GM18861 (cell line): ENCODE measurements around the gene SRRM1.
"Not testable (repeated sequence)": the region's sequence is repeated elsewhere in the genome, so short reads cannot be mapped to it uniquely, and the experiment has no call there.

Source experiments
- ATAC-seq: cut with Tn5 transposase; IDR thresholded peaks from one replicate; pipeline ENCODE4 v1.9.1; 2021; ENCODE audit not compliant: unreplicated experiment

SRRM1 gene

DNA sequence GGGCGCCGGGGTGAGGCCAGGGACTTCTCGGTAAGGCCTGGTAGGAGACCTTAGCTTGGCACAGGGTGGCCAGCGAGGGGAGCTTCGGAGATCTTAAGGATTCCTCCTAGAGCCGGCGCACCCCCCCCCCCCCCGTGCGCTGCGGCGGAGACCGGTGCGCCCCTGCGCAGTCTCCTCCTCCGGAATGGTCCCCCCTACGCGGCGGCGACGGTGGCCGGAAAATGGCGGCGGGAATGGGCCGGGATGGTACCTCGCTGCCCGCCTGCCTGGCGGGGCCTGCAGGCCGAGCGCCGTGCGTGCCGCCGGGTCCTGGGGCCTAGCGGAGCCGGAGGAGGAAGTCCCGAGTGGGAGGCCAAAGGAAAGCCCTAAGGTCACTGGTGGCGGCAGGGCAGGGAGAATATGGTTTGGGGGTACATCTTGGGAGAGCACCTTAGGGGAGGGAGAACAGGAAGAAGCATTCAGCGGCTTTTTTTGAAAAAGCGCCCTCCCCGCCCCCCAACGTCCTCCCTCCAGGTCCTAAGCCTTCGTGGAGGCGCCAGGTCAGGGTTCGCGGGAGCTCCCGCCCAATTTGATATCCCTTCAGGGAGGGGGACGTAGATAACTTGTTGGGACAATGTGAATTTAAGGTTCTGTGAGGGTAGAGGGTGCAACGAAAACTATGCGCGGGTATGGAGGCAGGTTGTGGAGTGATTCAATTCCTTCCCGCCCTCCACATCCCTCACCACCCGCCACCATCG lies 429 bp downstream of the SRRM1 start:
- no peak for ATAC-seq

DNA sequence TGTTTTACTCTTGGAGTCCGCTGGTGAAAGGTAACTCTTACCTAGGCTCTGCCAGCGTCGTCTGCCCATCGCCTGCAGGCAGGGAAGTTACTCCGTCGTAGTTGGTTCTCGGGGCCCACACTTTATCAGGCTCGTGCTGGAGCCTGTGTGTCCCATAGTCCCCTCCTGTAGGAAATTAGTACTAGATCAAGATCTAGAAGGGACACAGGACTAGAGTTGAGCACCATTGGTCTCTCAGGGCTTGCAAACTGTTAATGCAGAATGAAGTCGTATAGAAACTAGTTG lies 940 bp downstream of the SRRM1 start:
- no peak for ATAC-seq

DNA sequence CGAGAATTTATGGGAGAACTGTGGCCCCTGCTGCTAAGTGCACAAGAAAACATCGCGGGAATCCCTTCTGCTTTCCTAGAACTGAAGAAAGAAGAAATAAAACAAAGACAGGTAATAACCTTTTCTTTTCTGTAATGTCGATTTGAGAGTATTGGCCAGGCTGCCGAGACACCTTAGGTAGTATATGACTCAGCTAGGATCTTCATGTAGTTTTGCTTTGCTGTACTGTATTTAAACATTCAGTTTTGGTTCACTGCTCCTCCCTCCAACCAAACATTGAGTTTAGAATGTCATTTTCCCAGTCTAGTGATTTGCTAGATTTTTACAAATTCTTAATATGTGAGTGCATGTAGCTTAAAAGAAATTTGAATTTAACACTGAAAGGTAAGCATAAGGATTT lies 5.8 kb downstream of the SRRM1 start:
- ATAC-seq = no peak

DNA sequence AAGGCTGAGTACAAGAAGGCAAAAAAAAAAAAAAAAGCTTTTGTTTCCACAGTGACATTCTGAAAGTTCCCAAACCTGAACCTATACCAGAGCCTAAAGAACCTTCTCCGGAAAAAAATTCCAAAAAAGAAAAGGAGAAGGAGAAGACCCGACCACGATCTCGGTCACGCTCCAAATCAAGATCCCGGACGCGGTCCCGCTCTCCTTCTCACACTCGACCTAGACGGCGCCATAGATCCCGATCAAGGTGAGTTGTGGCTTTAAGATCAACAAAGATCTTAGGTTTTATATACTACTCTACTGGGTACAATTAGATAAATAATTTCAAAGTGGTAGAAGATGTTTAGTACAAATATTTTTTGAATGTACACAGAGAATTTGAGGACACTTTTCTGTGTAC lies 9.3 kb downstream of the SRRM1 start:
- ATAC-seq = no peak

DNA sequence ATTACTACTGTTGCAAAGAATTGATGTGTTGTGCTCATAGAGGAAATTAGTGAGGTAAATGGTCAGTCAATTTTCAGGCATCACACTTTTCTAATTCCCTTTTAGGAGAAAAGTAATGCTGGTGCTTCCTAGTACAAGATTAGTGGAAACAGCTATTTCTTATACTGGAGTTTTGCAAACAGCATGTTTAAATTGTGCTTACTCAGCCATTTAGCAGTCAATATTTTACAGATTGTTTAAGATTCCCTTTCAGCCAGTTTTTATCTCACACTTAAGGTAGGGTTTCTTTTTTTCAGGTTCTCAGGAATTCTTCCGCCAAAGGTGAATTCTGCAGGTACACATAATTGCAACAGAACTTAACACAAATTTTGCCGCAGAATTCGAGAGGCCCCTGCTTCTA lies 10.9 kb downstream of the SRRM1 start:
- no peak for ATAC-seq

DNA sequence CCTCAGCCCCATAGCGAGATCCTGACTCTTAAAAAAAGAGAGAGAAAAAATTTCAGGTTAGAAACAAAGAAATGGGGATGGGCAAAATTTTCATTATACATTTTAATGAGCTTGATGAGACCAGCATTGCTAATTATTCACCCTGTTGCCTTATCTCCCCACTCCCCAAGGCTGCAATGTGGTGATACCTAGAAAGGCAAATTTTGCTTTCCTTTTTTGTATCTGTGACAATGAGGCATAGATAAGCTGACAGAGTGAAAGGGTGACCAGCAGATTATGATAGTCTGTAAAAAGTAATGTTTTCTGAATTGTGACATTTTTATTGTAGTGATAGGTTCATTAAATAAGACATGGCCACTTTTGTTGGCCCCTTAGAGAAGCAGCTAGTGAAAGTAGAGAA lies 12.9 kb downstream of the SRRM1 start:
- no peak for ATAC-seq

DNA sequence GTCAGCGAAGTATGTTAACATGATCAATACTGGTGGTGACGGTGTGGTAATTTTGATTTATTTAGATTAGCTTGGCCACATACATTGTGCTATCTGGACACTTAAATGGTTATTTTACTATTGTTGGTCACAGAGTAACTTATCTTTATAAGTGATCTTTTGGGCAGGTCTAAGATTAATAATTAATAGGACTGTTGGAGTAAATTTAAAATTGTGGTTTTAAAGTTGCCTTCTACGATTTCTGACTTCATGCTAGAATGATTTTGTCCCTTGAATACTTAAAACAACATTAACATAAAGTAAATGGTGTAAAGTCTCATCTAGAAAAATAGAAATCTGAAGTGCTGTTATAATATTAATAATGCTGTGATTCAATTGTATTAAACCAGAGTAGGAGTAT lies 14.7 kb downstream of the SRRM1 start:
- ATAC-seq = no peak

DNA sequence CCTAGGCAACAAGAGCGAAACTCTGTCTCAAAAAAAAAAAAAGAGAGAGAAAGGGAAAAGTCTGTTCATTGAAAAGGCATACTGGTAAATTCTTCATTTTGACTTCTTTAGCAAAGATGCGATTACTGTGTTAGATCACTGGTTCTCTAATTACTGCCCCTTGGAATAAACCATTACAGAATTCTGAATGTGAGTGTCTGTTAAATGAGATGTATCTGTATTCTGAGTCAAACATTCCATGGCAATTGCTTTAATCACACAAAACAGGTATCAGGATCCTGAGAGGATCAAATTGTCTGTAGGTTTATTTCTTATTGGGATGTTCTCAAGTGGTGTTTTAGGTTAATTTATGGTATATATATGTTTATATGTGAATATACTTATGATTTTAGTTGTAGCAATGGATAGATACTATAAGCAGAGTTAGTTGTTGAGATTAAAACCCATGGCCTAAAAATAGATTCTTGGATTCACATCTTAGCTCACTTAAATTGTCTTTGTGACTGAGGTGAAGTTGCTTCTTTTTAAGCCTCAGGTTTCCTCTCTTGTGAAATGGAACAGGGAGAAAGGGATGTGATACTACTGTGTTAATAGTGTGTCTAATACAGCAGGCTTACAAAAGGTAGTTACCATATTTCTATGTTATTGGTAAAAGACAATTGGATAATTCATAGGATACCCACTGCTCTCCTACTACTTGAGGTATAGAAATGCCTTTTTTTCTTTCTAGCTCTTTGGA lies 16.2 kb downstream of the SRRM1 start:
- ATAC-seq = no peak

DNA sequence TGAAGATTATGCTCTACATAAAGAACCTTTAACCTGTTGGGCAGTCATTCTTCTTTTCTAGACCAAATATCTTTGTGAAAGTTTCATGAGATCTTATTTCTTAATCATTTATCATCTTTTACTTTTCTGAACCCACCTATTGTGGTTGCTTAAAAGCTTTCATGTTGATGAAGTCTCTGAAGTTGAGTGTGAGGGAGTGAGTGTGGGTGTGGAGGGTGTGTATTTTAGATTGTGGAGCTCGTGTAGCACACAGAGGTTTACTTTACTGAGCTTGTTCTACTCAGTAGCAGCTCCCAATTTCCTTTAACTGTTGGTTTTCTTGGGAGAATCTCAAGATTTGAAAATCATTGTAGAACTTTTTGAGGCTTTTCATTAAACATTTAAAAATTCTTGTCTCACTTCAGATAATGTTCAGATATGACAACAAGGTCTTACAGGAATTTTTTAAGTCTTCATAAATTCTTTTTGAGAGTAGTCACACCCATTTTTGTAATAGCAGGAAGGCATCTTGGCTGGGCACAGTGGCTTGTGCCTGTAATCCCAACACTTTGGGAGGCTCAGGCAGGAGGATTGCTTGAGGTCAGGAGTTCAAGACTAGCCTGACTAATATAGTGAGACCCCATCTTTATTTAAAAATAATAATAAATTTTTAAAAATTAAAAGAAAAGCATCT lies 17.0 kb downstream of the SRRM1 start:
- no peak for ATAC-seq

DNA sequence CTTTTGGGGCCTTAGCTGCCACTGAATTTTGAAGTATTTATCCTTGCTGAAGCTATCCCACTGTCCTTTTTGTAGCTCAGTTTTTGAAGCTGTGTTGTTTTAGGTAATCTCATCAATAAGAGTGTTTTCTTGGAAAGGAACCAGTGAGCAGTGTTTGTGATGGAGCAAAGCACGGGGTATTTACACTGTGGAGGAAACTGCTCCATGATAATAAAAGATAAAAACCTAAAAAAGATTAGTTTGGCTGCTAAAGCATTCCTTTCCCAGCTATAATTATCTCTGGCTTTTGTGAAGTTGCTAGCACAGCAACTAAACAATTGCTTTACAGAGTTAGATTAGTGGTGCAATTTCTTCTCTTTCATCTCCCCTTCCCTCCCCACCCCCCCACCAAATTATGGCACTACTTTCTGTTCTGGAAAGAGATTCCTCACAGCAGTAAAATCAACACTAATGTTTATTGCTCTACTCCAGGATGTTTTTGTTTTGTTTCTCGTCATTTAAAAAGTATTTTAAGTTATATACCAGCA lies 21.5 kb downstream of the SRRM1 start:
- no peak for ATAC-seq

DNA sequence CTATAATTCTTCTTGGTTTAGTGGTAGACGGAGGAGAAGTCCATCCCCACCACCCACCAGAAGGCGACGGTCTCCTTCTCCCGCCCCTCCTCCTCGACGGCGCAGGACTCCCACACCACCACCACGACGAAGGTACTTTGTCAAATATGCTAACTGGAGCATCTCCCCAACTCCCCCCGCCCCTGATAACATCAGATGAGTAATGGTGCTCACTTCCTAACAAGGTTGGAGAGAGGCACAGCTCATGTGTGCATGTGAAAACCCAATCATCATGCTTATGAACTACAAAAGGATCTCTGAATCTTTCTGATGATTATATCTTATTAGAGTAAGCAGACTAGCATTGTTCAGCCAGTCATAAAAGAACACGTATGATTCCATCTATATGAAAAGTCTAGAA lies 23.7 kb downstream of the SRRM1 start:
- ATAC-seq = no peak

DNA sequence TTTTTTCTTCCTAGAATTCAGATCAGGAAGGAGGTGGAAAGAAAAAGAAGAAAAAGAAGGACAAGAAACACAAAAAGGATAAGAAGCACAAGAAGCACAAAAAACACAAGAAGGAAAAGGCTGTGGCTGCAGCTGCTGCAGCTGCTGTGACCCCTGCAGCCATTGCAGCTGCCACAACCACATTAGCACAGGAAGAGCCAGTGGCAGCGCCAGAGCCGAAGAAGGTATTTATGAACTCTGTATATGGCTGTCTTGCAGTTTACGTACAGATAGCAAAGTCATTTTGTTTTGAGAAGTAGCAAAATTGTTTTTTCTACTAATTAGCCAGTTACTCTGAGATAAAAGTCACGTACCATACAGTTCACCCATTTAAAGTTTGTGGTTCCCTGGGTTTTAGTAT lies 28.3 kb downstream of the SRRM1 start:
- ATAC-seq = not testable (repeated sequence)

DNA sequence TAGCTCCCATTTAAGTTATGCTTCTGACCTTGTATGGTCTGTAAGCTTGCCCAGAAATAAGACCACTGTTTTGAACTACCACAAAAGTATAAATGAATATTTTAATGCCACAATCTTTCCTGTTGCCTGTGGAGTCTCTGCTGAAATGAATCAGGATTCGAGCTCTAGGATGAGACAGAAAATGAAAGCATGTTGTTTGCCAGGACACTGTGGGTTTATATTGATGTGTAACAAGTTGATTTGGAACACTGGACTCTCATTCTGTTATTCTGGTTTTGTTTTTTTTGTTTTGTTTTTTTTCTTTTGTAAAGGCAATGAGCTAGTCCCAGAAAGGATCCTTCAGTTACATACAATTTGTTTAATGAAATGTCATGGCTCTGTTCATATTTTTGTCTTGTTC lies 29.6 kb downstream of the SRRM1 start:
- ATAC-seq = not testable (repeated sequence)

DNA sequence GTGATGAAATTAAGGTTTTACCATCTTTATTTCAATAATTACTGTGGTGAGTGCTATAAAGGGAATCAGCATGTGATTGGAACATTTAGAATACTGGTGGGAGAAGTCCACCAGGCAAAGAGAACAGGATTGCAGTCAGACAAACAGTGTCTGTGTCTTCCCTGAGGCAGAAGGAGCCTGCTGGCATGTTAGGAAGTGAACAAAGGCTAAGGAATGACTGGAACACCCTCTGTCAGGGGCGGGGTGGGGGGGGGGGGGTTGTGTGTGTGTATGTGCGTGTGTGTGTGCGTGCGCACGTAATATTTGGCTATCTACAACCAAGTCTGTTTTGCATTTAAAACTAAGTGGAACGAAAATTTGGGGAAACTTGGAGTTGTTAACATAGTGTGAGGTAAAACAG lies 30.2 kb downstream of the SRRM1 start:
- no peak for ATAC-seq

DNA sequence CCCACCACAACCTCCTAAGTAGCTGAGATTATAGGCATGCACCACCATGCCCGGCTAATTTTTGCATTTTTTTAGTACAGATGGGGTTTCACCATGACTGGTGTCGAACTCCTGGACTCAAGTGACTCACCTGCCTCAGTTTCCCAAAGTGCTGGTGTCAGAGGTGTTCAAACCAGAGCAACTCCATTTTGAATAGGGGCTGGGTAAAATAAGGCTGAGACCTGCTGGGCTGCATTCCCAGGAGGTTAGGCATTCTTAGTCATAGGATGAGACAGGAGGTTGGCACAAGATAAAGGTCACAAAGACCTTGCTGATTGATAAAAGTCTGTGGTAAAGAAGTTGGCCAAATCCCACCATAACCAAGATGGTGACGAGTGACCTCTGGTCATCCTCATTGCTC lies 35.3 kb downstream of the SRRM1 start:
- not testable (repeated sequence) for ATAC-seq

DNA sequence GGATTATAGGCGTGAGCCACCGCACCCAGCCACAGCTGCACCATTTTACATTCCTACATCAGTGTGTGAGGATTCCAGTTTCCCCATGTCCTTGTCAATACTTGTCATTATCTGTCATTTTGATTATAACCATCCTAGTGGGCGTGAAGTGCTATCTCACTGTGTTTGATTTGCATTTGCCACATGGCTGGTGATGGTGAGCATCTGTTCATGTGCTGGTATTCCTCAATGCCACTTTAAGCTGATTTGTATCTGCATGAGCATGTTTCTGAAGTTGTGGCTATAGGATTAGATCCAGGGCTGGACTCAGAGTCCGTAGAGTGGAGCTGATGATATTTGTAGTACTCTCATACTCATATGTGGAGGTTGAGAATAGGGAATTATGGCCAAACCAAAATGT lies 36.6 kb downstream of the SRRM1 start:
- ATAC-seq = no peak

DNA sequence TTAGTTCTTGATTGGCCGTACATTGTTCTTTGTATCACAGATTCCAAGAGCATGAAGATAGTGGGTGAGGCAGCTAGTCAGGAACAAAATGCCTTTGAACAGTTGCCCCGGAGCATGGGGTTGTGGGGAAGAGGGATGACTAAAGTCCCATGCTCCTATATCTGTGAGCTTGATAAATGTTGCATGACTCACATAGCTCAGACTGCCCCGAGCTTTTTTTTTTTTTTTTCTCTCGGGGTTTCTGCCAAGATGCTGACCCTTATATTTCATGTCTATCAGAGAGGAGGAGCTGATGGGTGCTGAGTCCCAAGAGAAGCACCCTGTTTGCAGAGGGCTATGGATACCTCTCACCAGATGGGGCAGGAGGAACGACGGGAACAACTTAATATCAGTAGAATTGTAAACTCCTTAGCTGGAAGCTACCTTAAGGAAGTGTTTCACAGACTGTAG lies 40.6 kb downstream of the SRRM1 start:
- ATAC-seq = no peak

DNA sequence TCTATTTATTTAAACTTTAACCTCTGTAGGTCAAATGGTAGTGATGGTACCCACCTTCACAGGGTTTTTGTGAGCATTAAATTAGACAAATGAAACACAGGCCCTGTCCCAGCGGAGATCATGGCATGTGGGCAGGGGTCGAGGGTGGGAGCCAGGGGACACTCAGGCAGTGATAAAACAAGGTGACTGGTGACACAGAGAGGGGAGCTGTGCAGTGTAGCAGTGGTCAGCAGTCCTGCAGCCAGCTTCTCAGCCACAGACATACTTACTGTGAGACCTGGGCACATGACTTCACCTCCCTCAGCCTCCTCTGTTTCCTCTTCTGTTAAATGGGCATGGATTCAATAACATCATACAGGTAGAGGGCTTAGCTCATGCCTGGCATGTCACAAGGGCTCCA lies 44.9 kb downstream of the SRRM1 start:
- no peak for ATAC-seq

DNA sequence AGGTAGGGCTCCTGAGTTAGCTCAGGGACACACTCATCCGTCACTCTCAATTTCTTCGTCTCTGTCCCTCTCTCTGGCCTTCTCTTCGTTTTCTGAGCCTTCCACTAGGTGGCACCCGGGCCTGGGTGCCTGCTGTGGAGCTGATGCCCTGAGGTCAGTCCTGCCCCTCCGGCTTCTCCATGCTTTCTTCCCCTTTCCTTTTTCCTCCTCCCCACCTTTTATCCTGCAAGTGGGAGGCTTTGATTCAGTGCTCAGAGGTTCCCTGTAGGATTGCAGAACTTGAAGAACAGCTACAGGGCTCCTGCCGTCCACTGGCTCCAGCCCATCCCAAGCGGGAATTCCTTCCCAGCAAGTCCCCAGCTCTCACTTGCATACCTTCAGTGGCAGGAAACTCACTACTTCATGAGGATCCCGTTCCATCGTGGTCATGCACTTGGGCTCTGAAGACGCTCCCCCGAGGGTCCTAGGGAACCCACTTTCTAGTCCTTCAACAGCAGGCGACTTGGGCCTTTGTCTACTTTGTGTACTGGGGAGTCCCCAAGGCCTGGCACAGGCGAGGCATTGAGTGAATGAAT lies 45.6 kb downstream of the SRRM1 start:
- ATAC-seq = no peak

DNA sequence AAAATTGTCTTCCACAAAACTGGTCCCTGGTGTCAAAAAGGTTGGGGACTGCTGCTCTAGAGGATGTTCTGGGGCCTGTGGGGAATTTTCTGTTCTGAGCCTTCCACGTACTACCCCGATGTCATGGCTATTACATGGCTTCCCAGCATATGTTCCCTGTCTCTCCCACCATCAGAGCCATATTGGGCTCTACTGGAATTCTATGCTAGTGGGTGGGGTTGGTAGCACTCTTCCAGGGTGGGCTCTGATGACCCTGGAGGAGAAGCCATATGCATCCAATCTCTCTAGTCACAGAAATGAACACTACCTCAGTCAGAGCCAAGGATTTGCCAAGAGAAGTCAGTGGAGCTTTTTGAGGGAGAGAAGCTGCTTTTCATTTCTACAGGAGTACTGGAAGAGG lies 47.9 kb downstream of the SRRM1 start:
- no peak for ATAC-seq

DNA sequence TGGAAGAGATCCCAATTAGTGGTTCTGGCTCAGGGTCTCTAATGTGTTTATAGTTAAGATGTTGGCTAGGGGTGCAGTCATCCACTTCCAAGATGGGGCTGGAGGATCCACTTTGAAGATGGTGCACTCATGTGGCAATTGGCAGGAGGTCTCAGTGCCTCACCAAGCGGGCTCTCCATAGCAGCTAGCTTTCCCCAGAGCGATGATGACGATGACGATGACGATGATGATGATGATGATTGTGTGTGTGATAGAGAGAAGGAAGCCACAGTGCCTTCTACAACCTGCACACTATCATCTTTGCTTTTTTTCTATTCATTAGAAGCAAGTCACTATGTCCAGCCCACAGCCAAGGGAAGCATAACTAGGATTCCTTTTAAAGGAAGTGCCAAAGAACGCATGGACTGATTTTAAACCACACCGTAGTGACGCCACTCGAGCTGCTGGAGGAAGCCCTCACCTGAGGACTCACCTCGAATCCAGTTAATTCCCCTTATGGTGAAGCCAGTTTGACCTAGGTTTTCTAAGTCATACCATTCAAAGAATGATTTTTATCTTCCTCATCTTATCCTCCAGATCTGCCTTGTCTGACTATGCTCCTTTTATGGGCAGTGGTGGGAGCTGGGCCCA lies 49.4 kb downstream of the SRRM1 start:
- no peak for ATAC-seq
